Measurements from ENCODE around the gene ADH5. TPM values are rescaled to one million over a fixed set of nuclear protein-coding genes. Genes with fewer than 3 reads are reported as not detected.
"Not testable (repeated sequence)": the region's sequence is repeated elsewhere in the genome, so short reads cannot be mapped to it uniquely, and the experiment has no call there.

The ADH5 gene
- total RNA-seq, 1 donor from 2014 or later, result 129 TPM

DNA sequence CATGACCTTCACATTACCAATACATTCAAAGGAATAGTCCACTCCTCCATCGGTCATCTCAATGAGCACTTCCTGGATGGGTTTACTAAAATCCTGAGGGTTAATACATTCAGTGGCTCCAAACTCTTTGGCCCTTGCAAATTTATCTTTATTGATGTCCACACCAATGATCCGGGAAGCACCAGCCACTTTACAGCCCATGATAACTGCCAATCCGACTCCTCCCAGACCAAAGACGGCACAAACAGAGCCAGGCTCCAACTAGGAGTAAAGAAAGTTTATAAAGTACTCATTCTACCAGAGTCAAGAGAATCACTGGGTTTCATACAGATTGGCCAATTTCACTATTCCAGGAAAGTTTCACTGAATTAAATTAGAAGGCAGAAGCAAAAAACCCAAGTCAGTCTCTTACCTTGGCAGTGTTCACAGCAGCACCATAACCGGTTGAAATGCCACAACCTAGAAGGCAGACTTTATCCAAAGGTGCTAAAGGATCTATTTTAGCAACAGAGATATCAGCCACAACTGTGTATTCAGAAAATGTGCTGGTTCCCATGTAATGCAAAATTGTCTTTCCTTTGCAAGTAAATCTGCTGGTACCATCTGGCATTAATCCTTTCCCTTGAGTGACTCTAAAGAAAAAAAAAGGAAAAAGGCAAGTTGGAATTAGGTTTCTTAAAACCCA is 12.2 kb downstream of the ADH5 start:
- intact Hi-C loops (cut with DNase I), result no loop called here
- no peak overlapping the region for H3K27ac ChIP-seq
- H3K4me3 ChIP-seq, result no peak overlapping the region
- TF ChIP-seq POLR2A (IDR thresholded peaks at IDR 0.05) (no peak), POLR2AphosphoS5 (IDR thresholded peaks at IDR 0.05; ENCODE audit: insufficient read depth in 1 of 2, low read depth in 1 of 2) (no peak)
- TF ChIP-seq, protein P1, sequence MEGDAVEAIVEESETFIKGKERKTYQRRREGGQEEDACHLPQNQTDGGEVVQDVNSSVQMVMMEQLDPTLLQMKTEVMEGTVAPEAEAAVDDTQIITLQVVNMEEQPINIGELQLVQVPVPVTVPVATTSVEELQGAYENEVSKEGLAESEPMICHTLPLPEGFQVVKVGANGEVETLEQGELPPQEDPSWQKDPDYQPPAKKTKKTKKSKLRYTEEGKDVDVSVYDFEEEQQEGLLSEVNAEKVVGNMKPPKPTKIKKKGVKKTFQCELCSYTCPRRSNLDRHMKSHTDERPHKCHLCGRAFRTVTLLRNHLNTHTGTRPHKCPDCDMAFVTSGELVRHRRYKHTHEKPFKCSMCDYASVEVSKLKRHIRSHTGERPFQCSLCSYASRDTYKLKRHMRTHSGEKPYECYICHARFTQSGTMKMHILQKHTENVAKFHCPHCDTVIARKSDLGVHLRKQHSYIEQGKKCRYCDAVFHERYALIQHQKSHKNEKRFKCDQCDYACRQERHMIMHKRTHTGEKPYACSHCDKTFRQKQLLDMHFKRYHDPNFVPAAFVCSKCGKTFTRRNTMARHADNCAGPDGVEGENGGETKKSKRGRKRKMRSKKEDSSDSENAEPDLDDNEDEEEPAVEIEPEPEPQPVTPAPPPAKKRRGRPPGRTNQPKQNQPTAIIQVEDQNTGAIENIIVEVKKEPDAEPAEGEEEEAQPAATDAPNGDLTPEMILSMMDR (IDR thresholded peaks at IDR 0.05), result no peak
- H3K36me3 ChIP-seq, result peaks cover 5 to 79% of the 10 kb centered on the region in 2 donors
- no peaks in the 10 kb centered on the region for H3K4me1 ChIP-seq
- no peak for DNase-seq (ENCODE audit: extremely low spot score in 2 of 2)
- no peaks in the 10 kb centered on the region for H3K9me3 ChIP-seq
- no peaks in the 10 kb centered on the region for H3K27me3 ChIP-seq

DNA sequence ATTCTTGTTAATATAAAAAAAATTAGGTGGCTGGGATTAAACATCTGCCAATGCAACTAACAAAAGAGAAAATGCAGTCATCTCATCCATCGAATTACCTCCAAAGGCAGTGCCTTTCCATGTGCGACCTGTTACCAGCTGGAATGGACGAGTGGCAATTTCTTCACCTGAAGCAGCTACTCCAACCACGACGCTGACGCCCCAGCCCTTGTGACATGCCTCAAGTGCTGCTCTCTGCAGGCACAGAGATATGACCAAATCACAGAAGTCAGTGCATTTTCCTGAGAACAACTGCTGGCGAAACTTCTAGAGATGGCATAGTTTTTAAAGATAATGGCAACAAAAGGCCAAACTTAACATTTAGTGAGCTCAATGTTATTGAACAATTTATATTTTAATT is 13.8 kb downstream of the ADH5 start:
- intact Hi-C loops (cut with DNase I), result no loop called here
- Histone ChIP-seq H3K36me3 (peaks cover 0 to 72% of the 10 kb centered on the region in 2 donors), H3K9me3 (no peaks in the 10 kb centered on the region), H3K27me3 (no peaks in the 10 kb centered on the region), H3K4me1 (no peaks in the 10 kb centered on the region), H3K4me3 (no peak overlapping the region), H3K27ac (no peak overlapping the region)
- no peak for DNase-seq (ENCODE audit: extremely low spot score in 2 of 2)
- TF ChIP-seq POLR2AphosphoS5 (IDR thresholded peaks at IDR 0.05; ENCODE audit: insufficient read depth in 1 of 2, low read depth in 1 of 2) (no peak), POLR2A (IDR thresholded peaks at IDR 0.05) (no peak)
- TF ChIP-seq, protein P1 (IDR thresholded peaks at IDR 0.05), result no peak

DNA sequence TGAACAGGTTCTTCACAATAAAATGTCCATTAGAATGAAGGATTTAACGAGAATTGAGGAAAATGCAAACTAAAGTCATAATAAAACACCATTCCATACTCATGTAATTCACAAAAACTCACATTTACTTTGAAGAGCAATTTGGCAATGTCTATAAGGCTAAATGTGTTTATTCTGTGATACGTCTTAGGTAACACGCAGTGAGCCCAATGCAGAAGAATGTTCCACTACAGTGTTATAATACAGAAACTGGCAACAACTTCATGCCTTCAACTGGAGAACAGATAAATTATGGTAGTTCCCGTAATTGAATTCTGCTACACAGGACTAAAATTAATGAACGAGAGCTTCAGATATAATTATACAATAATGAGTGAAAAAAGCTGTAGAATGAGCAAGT is 17.4 kb downstream of the ADH5 start:
- no peak overlapping the region for H3K4me3 ChIP-seq
- DNase-seq (ENCODE audit: extremely low spot score in 2 of 2), result no peak
- H3K4me1 ChIP-seq, result no peaks in the 10 kb centered on the region
- H3K27me3 ChIP-seq, result no peaks in the 10 kb centered on the region
- peaks cover 0 to 61% of the 10 kb centered on the region in 2 donors for H3K36me3 ChIP-seq
- no peak for TF ChIP-seq POLR2AphosphoS5 (IDR thresholded peaks at IDR 0.05; ENCODE audit: insufficient read depth in 1 of 2, low read depth in 1 of 2)
- no peak overlapping the region for H3K27ac ChIP-seq
- H3K9me3 ChIP-seq, result no peaks in the 10 kb centered on the region
- intact Hi-C loops (cut with DNase I), result no loop called here

DNA sequence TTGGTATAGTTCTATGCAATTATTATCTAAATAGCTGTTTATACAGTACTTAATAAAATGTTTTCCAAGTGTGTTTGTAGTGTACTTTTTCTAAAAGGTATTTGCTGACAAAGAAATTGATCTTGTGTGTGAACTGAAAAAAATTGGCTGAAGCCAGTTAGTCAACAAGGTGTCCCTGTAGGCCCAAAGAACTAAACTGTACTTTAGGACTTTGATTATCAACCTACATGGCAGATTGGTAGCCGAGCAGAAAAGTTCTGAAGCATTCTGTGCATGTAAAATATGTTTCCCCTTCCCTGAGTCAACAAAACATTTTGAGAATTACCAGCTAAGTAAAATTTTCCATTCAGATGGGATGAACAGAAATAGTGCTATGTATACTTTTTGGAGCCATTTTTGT is 21.0 kb downstream of the ADH5 start:
- Histone ChIP-seq H3K27ac (no peak overlapping the region), H3K4me1 (no peaks in the 10 kb centered on the region), H3K36me3 (peaks cover 0 to 30% of the 10 kb centered on the region in 2 donors), H3K9me3 (no peaks in the 10 kb centered on the region), H3K4me3 (no peak overlapping the region), H3K27me3 (no peaks in the 10 kb centered on the region)
- intact Hi-C loops (cut with DNase I), result no loop called here
- no peak for DNase-seq (ENCODE audit: extremely low spot score in 2 of 2)
- TF ChIP-seq, protein P1 (IDR thresholded peaks at IDR 0.05), result no peak
- TF ChIP-seq POLR2AphosphoS5 (IDR thresholded peaks at IDR 0.05; ENCODE audit: insufficient read depth in 1 of 2, low read depth in 1 of 2), result no peak
- no peak for TF ChIP-seq POLR2A (IDR thresholded peaks at IDR 0.05)

DNA sequence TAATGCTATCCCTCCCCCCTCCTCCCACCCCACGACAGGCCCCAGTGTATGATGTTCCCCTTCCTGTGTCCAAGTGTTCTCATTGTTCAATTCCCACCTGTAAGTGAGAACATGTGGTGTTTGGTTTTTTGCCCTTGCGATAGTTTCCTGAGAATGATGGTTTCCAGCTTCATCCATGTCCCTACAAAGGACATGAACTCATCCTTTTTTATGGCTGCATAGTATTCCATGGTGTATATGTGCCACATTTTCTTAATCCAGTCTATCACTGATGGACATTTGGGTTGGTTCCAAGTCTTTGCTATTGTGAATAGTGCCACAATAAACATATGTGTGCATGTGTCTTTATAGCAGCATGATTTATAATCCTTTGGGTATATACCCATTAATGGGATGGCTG is 23.1 kb downstream of the ADH5 start:
- DNase-seq (ENCODE audit: extremely low spot score in 2 of 2); intact Hi-C loops (cut with DNase I); H3K4me3 ChIP-seq; H3K27ac ChIP-seq; H3K4me1 ChIP-seq; H3K9me3 ChIP-seq; H3K27me3 ChIP-seq: not testable (repeated sequence)
- H3K36me3 ChIP-seq, result peaks cover 0 to 17% of the 10 kb centered on the region in 2 donors

DNA sequence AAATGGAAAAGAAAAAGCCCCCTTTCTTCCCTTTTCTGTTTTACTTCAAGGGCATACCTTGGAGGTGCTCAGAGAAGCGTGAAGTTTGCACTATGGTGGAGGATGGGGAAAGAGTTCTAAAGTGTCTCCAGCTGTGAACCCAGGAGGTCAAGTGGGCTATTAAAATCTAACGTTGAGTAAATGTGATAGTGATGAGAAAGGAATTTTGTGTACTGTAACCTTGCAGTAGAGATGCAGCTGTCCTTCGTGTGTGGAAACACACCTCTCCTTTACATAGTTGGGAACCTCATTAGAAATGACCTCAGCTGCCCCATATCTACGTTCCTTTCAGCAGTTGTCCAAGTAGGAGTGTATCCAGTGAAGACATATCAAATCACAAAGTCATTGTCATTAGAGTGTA is 26.5 kb downstream of the ADH5 start:
- H3K36me3 ChIP-seq, result peaks cover 0 to 11% of the 10 kb centered on the region in 2 donors
- H3K4me1 ChIP-seq, result no peaks in the 10 kb centered on the region
- no peak for DNase-seq (ENCODE audit: extremely low spot score in 2 of 2)
- intact Hi-C loops (cut with DNase I), result no loop called here
- H3K27me3 ChIP-seq, result no peaks in the 10 kb centered on the region
- TF ChIP-seq, protein P1 (IDR thresholded peaks at IDR 0.05), result no peak
- TF ChIP-seq POLR2AphosphoS5 (IDR thresholded peaks at IDR 0.05; ENCODE audit: insufficient read depth in 1 of 2, low read depth in 1 of 2), result no peak
- TF ChIP-seq POLR2A (IDR thresholded peaks at IDR 0.05), result no peak
- H3K27ac ChIP-seq, result no peak overlapping the region
- H3K4me3 ChIP-seq, result no peak overlapping the region
- no peaks in the 10 kb centered on the region for H3K9me3 ChIP-seq

Measured in vagina (tissue), 2 donors.